ENCODE data around the gene KAZN.

Gene KAZN

GRCh38 chr1:14647777-14648176, 49.3 kb downstream of the KAZN start:
- DNase-seq (ENCODE audit: low read depth in 2 of 2): no peak

- DNase-seq (ENCODE audit: low read depth in 2 of 2): no peak
Observed at GRCh38 chr1:14648391-14648790, 49.9 kb downstream of the KAZN start.

- DNase-seq (ENCODE audit: low read depth in 2 of 2): no peak
Observed at GRCh38 chr1:14648896-14649855, 50.7 kb downstream of the KAZN start.

GRCh38 chr1:14649976-14650375, 51.5 kb downstream of the KAZN start:
- no peak for DNase-seq (ENCODE audit: low read depth in 2 of 2)

GRCh38 chr1:14650951-14651350, 52.5 kb downstream of the KAZN start:
- no peak for DNase-seq (ENCODE audit: low read depth in 2 of 2)

GRCh38 chr1:14652840-14653239, 54.4 kb downstream of the KAZN start:
- no peak for DNase-seq (ENCODE audit: low read depth in 2 of 2)

GRCh38 chr1:14653461-14653960, 55.0 kb downstream of the KAZN start:
- DNase-seq (ENCODE audit: low read depth in 2 of 2): no peak

GRCh38 chr1:14654554-14654953, 56.1 kb downstream of the KAZN start:
- DNase-seq (ENCODE audit: low read depth in 2 of 2): no peak

- no peak for DNase-seq (ENCODE audit: low read depth in 2 of 2)
Observed at GRCh38 chr1:14655385-14655784, 56.9 kb downstream of the KAZN start.

GRCh38 chr1:14656384-14656937, 58.0 kb downstream of the KAZN start:
- no peak for DNase-seq (ENCODE audit: low read depth in 2 of 2)

GRCh38 chr1:14658642-14659041, 60.2 kb downstream of the KAZN start:
- DNase-seq (ENCODE audit: low read depth in 2 of 2): no peak

- no peak for DNase-seq (ENCODE audit: low read depth in 2 of 2)
Observed at GRCh38 chr1:14659913-14660312, 61.4 kb downstream of the KAZN start.

- no peak for DNase-seq (ENCODE audit: low read depth in 2 of 2)
Observed at GRCh38 chr1:14660801-14661200, 62.3 kb downstream of the KAZN start.

- DNase-seq (ENCODE audit: low read depth in 2 of 2): no peak
Observed at GRCh38 chr1:14661222-14661621, 62.7 kb downstream of the KAZN start.

- no peak for DNase-seq (ENCODE audit: low read depth in 2 of 2)
Observed at GRCh38 chr1:14662116-14662515, 63.6 kb downstream of the KAZN start.

- no peak for DNase-seq (ENCODE audit: low read depth in 2 of 2)
Observed at GRCh38 chr1:14663773-14664172, 65.3 kb downstream of the KAZN start.

GRCh38 chr1:14666373-14666772, 67.9 kb downstream of the KAZN start:
- DNase-seq (ENCODE audit: low read depth in 2 of 2): no peak

- DNase-seq (ENCODE audit: low read depth in 2 of 2): no peak
Observed at GRCh38 chr1:14666962-14667650, 68.6 kb downstream of the KAZN start.

- DNase-seq (ENCODE audit: low read depth in 2 of 2): no peak
Observed at GRCh38 chr1:14667651-14667984, 69.1 kb downstream of the KAZN start.

- no peak for DNase-seq (ENCODE audit: low read depth in 2 of 2)
Observed at GRCh38 chr1:14668538-14668937, 70.1 kb downstream of the KAZN start.

GRCh38 chr1:14672005-14672404, 73.5 kb downstream of the KAZN start:
- DNase-seq (ENCODE audit: low read depth in 2 of 2): no peak

GRCh38 chr1:14674030-14674429, 75.5 kb downstream of the KAZN start:
- no peak for DNase-seq (ENCODE audit: low read depth in 2 of 2)

- DNase-seq (ENCODE audit: low read depth in 2 of 2): no peak
Observed at GRCh38 chr1:14676400-14676799, 77.9 kb downstream of the KAZN start.

Measured in stimulated activated CD4-positive, alpha-beta T cell treated with anti-CD3 and anti-CD28 coated beads, Interleukin-1b, Interleukin-23, amount 100 ng/mL, for 4 hours (primary cell).